ENCODE data around the gene TSPY8. TPM values are rescaled to one million over a fixed set of nuclear protein-coding genes. Genes with fewer than 3 reads are reported as not detected.
"Not testable (repeated sequence)": the region's sequence is repeated elsewhere in the genome, so short reads cannot be mapped to it uniquely, and the experiment has no call there.

TSPY8 gene
- not detected in 2 replicates for total RNA-seq

- H3K4me2 ChIP-seq (ENCODE audit: insufficient read depth, low read length); DNase-seq (ENCODE audit: insufficient read length, low spot score, missing footprints); H3K27me3 ChIP-seq (ENCODE audit: insufficient read depth, low read length); H3K9me3 ChIP-seq (ENCODE audit: low read depth, low read length); H3K36me3 ChIP-seq (ENCODE audit: insufficient read depth, low read length); H3K79me2 ChIP-seq (ENCODE audit: insufficient read depth, low read length); H2AFZ ChIP-seq (ENCODE audit: low read length); H4K20me1 ChIP-seq (ENCODE audit: insufficient read depth, low read length); H3K4me3 ChIP-seq (ENCODE audit: insufficient read depth, low read length); H3K27ac ChIP-seq (ENCODE audit: low read depth, low read length); H3K4me1 ChIP-seq (ENCODE audit: insufficient read depth, low read length): not testable (repeated sequence)
Measured at GRCh38 chrY:9357497-9357896, at the start of gene TSPY8. TSPY8 (plus strand) TSS chrY:9357797; CDS start chrY:9357843, 46 bp downstream.

GRCh38 chrY:9320996-9321395 lies 36.6 kb upstream of the TSPY8 start:
- TF ChIP-seq CTCF (IDR thresholded peaks at IDR 0.05; ENCODE audit: extremely low read depth, low read depth, low read length), result no peak
- no peaks in the 10 kb centered on the region for H3K36me3 ChIP-seq (ENCODE audit: insufficient read depth, low read length)
- H3K4me3 ChIP-seq (ENCODE audit: insufficient read depth, low read length), result no peak overlapping the region
- no peak overlapping the region for H3K27ac ChIP-seq (ENCODE audit: low read depth, low read length)
- H3K4me2 ChIP-seq (ENCODE audit: insufficient read depth, low read length), result no peak overlapping the region
- DNase-seq (ENCODE audit: insufficient read length, low spot score, missing footprints), result no peak
- H3K79me2 ChIP-seq (ENCODE audit: insufficient read depth, low read length), result no peaks in the 10 kb centered on the region
- no peaks in the 10 kb centered on the region for H3K27me3 ChIP-seq (ENCODE audit: insufficient read depth, low read length)
- H2AFZ ChIP-seq (ENCODE audit: low read length), result no peak overlapping the region
- no peaks in the 10 kb centered on the region for H4K20me1 ChIP-seq (ENCODE audit: insufficient read depth, low read length)
- no peaks in the 10 kb centered on the region for H3K9me3 ChIP-seq (ENCODE audit: low read depth, low read length)
- no peaks in the 10 kb centered on the region for H3K4me1 ChIP-seq (ENCODE audit: insufficient read depth, low read length)

GRCh38 chrY:9337164-9337563 lies 20.4 kb upstream of the TSPY8 start, which contains the start of gene TSPY4:
TSPY4 (plus strand) TSS chrY:9337464; CDS start chrY:9337510, 46 bp downstream.
- not testable (repeated sequence) for H3K79me2 ChIP-seq (ENCODE audit: insufficient read depth, low read length); H3K4me3 ChIP-seq (ENCODE audit: insufficient read depth, low read length); H3K27ac ChIP-seq (ENCODE audit: low read depth, low read length); H4K20me1 ChIP-seq (ENCODE audit: insufficient read depth, low read length); H3K27me3 ChIP-seq (ENCODE audit: insufficient read depth, low read length); H3K36me3 ChIP-seq (ENCODE audit: insufficient read depth, low read length); H2AFZ ChIP-seq (ENCODE audit: low read length); H3K4me2 ChIP-seq (ENCODE audit: insufficient read depth, low read length); H3K4me1 ChIP-seq (ENCODE audit: insufficient read depth, low read length); H3K9me3 ChIP-seq (ENCODE audit: low read depth, low read length); DNase-seq (ENCODE audit: insufficient read length, low spot score, missing footprints)

DNA sequence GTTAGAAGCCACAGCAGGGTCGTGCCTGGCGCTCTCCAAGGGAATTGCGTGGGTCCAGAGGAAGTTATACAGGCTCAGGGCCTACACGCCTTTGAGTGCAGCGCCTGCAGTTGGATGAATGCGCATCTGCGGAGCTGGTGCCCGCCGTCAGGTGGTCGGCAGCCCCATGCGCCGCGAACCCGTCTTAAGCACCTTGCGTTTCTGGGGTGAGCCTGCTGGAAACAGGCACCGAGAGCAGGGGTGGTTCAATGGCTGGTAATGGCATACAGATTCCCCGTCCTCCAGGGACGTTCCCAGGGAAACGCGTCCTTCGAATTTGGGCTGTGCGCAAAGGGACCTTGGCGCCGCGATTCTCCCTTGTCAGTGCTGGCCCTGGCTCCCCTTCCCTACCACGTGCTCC lies 38.9 kb downstream of the TSPY8 start:
- not testable (repeated sequence) for H4K20me1 ChIP-seq (ENCODE audit: insufficient read depth, low read length); H2AFZ ChIP-seq (ENCODE audit: low read length); H3K4me3 ChIP-seq (ENCODE audit: insufficient read depth, low read length); H3K36me3 ChIP-seq (ENCODE audit: insufficient read depth, low read length); H3K4me2 ChIP-seq (ENCODE audit: insufficient read depth, low read length); H3K9me3 ChIP-seq (ENCODE audit: low read depth, low read length); H3K79me2 ChIP-seq (ENCODE audit: insufficient read depth, low read length); H3K27ac ChIP-seq (ENCODE audit: low read depth, low read length); H3K4me1 ChIP-seq (ENCODE audit: insufficient read depth, low read length); H3K27me3 ChIP-seq (ENCODE audit: insufficient read depth, low read length); DNase-seq (ENCODE audit: insufficient read length, low spot score, missing footprints)

DNA sequence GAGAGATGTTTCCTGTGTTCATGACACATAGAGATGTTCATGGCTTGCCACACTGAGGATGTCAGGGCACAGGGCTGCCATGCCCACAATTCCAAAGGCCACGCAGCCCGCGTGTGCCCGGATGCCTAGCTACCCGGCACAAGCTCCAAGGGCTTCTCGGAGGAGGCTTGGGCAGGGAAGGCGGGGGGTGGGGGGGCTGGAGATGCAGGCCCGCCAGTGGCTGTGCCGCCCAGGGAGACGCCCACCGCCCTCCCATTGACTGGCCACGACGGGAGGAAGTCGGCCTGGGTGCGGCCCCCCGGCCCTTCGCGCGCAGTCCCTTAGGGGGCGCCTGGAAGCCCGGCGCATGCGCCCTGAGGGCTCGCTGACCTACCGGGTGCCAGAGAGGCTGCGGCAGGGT lies 40.5 kb downstream of the TSPY8 start, which contains the start of gene TSPY3:
Gene TSPY3 (plus strand): TSS at position 301 of the 400 bp plus-strand sequence. CDS start 46 bp downstream, at position 347.
- not testable (repeated sequence) for H4K20me1 ChIP-seq (ENCODE audit: insufficient read depth, low read length); H3K4me3 ChIP-seq (ENCODE audit: insufficient read depth, low read length)

More for the DNA sequence above, 40.5 kb downstream of the TSPY8 start, which contains the start of gene TSPY3:
- not testable (repeated sequence) for H2AFZ ChIP-seq (ENCODE audit: low read length); H3K9me3 ChIP-seq (ENCODE audit: low read depth, low read length); H3K27me3 ChIP-seq (ENCODE audit: insufficient read depth, low read length); H3K79me2 ChIP-seq (ENCODE audit: insufficient read depth, low read length); H3K27ac ChIP-seq (ENCODE audit: low read depth, low read length); H3K4me2 ChIP-seq (ENCODE audit: insufficient read depth, low read length); H3K36me3 ChIP-seq (ENCODE audit: insufficient read depth, low read length); H3K4me1 ChIP-seq (ENCODE audit: insufficient read depth, low read length); DNase-seq (ENCODE audit: insufficient read length, low spot score, missing footprints)

Small RNAs within 50 kb of the gene (small RNA-seq; reads per million reads assigned to genes)
- not detected for gene AC006158.1

Other genes with a start within 250 kb of the TSPY8 start
- gene TSPY4, start 20.3 kb upstream of the TSPY8 start, total RNA-seq, result not detected in 2 replicates
- gene TSPY3, start 40.6 kb downstream of the TSPY8 start, total RNA-seq, result not detected in 2 replicates
- gene TSPY1, start 109.2 kb downstream of the TSPY8 start, total RNA-seq, result not detected in 2 replicates
- not detected in 2 replicates for gene TSPY9, start 129.5 kb downstream of the TSPY8 start, total RNA-seq
- not detected in 2 replicates for gene TSPY10, start 170.1 kb downstream of the TSPY8 start, total RNA-seq

All from osteoblast (primary cell).